ENCODE data around the gene ITGA11.

ITGA11 gene

GRCh38 chr15:68275165-68275746 lies 156.7 kb downstream of the ITGA11 start:
- TF ChIP-seq, protein P1, sequence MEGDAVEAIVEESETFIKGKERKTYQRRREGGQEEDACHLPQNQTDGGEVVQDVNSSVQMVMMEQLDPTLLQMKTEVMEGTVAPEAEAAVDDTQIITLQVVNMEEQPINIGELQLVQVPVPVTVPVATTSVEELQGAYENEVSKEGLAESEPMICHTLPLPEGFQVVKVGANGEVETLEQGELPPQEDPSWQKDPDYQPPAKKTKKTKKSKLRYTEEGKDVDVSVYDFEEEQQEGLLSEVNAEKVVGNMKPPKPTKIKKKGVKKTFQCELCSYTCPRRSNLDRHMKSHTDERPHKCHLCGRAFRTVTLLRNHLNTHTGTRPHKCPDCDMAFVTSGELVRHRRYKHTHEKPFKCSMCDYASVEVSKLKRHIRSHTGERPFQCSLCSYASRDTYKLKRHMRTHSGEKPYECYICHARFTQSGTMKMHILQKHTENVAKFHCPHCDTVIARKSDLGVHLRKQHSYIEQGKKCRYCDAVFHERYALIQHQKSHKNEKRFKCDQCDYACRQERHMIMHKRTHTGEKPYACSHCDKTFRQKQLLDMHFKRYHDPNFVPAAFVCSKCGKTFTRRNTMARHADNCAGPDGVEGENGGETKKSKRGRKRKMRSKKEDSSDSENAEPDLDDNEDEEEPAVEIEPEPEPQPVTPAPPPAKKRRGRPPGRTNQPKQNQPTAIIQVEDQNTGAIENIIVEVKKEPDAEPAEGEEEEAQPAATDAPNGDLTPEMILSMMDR (IDR thresholded peaks at IDR 0.05; ENCODE audit: low read length), result no peak
- TF ChIP-seq EZH2 (IDR thresholded peaks at IDR 0.05; ENCODE audit: borderline replicate concordance, low read length), result no peak

DNA sequence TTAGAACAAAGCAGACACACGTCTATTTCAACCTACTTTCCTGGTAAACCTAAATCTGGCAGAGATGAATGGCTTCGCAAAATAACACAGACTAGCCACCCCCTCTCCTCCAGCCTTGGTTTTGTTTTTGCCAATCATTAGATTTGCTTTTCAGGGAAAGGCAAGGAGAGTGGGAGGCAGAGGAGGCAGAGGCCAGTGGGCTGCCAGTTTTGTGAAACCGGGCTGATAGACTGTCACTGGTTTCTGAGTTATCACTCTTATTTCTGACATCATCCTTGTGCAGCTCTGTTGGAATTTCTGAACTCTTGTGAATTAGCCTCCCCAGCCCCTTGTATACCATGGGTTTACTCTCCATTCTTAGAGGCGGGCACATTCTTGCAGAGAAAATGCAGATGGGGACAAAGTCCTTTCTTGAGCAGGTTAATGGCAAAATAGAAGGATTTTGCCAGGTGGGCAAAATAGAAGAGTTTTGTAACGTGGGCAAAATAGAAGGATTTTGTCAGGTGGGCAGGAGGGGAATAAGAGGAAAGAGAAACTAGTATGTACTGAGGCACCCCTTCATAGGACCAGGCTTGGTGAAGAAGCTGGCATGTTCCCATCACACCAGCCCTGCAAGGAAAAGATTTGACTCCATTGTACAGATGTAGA lies 157.6 kb downstream of the ITGA11 start:
- Histone ChIP-seq H3K36me3 (ENCODE audit: insufficient read depth, low read length) (no peaks in the 10 kb centered on the region; the same call in 1 of the 2 replicates), H3K27me3 (ENCODE audit: insufficient read depth, low read length) (no peaks in the 10 kb centered on the region), H3K4me1 (ENCODE audit: insufficient read depth, low read length, severe bottlenecking) (peaks cover 11% of the 10 kb centered on the region), H4K20me1 (ENCODE audit: insufficient read depth, low read length) (no peaks in the 10 kb centered on the region), H3K4me3 (ENCODE audit: low read depth, low read length, poor library complexity, severe bottlenecking) (no peak overlapping the region), H3K4me2 (ENCODE audit: low read length) (no peak overlapping the region), H3K79me2 (ENCODE audit: insufficient read depth, low read length) (peaks cover 8% of the 10 kb centered on the region), H3K9ac (ENCODE audit: low read length) (no peak overlapping the region), H3K27ac (ENCODE audit: low read depth, low read length, poor library complexity, severe bottlenecking) (no peak overlapping the region), H3F3A (ENCODE audit: insufficient read depth, low read length) (no peaks in the 10 kb centered on the region), H3K9me2 (ENCODE audit: low read depth, low read length) (no peaks in the 10 kb centered on the region), H3K9me3 (ENCODE audit: low read length) (no peaks in the 10 kb centered on the region), H2AFZ (ENCODE audit: low read length) (no peak overlapping the region)
- no peak for TF ChIP-seq EZH2 (IDR thresholded peaks at IDR 0.05; ENCODE audit: borderline replicate concordance, low read length)
- TF ChIP-seq, protein P1 (IDR thresholded peaks at IDR 0.05; ENCODE audit: low read length), result no peak

More at GRCh38 chr15:68275165-68275746, 156.7 kb downstream of the ITGA11 start:
- H3K9me3 ChIP-seq (ENCODE audit: low read length), result no peaks in the 10 kb centered on the region
- no peaks in the 10 kb centered on the region for H4K20me1 ChIP-seq (ENCODE audit: insufficient read depth, low read length)
- no peak overlapping the region for H3K27ac ChIP-seq (ENCODE audit: low read depth, low read length, poor library complexity, severe bottlenecking)
- peaks cover 21% of the 10 kb centered on the region for H3K4me1 ChIP-seq (ENCODE audit: insufficient read depth, low read length, severe bottlenecking)
- no peak overlapping the region for H3K4me2 ChIP-seq (ENCODE audit: low read length)
- no peak overlapping the region for H3K4me3 ChIP-seq (ENCODE audit: low read depth, low read length, poor library complexity, severe bottlenecking)
- no peaks in the 10 kb centered on the region for H3F3A ChIP-seq (ENCODE audit: insufficient read depth, low read length)
- peaks cover 4% of the 10 kb centered on the region; the same call in 1 of the 2 replicates for H3K36me3 ChIP-seq (ENCODE audit: insufficient read depth, low read length)
- H3K79me2 ChIP-seq (ENCODE audit: insufficient read depth, low read length), result peaks cover 17% of the 10 kb centered on the region
- H3K27me3 ChIP-seq (ENCODE audit: insufficient read depth, low read length), result no peaks in the 10 kb centered on the region
- no peaks in the 10 kb centered on the region for H3K9me2 ChIP-seq (ENCODE audit: low read depth, low read length)
- H2AFZ ChIP-seq (ENCODE audit: low read length), result no peak overlapping the region
- no peak overlapping the region for H3K9ac ChIP-seq (ENCODE audit: low read length)

GRCh38 chr15:68272721-68273271 lies 159.2 kb downstream of the ITGA11 start:
- no peaks in the 10 kb centered on the region for H3K36me3 ChIP-seq (ENCODE audit: insufficient read depth, low read length)
- H3K4me2 ChIP-seq (ENCODE audit: low read length), result no peak overlapping the region
- no peak for TF ChIP-seq EZH2 (IDR thresholded peaks at IDR 0.05; ENCODE audit: borderline replicate concordance, low read length)
- TF ChIP-seq, protein P1 (IDR thresholded peaks at IDR 0.05; ENCODE audit: low read length), result no peak
- H3K9me2 ChIP-seq (ENCODE audit: low read depth, low read length), result no peaks in the 10 kb centered on the region
- H3K79me2 ChIP-seq (ENCODE audit: insufficient read depth, low read length), result no peaks in the 10 kb centered on the region
- H3K27me3 ChIP-seq (ENCODE audit: insufficient read depth, low read length), result no peaks in the 10 kb centered on the region
- H3K4me3 ChIP-seq (ENCODE audit: low read depth, low read length, poor library complexity, severe bottlenecking), result no peak overlapping the region
- no peaks in the 10 kb centered on the region for H4K20me1 ChIP-seq (ENCODE audit: insufficient read depth, low read length)
- no peaks in the 10 kb centered on the region for H3F3A ChIP-seq (ENCODE audit: insufficient read depth, low read length)
- H3K9ac ChIP-seq (ENCODE audit: low read length), result no peak overlapping the region
- H2AFZ ChIP-seq (ENCODE audit: low read length), result no peak overlapping the region
- H3K4me1 ChIP-seq (ENCODE audit: insufficient read depth, low read length, severe bottlenecking), result peaks cover 8% of the 10 kb centered on the region
- no peaks in the 10 kb centered on the region for H3K9me3 ChIP-seq (ENCODE audit: low read length)
- no peak overlapping the region for H3K27ac ChIP-seq (ENCODE audit: low read depth, low read length, poor library complexity, severe bottlenecking)

Measured in OCI-LY1 (cell line).